HG03280 (cell line): ENCODE measurements around the gene KAT2B.

ENCODE experiments used
- ATAC-seq: cut with Tn5 transposase; IDR thresholded peaks from one replicate; pipeline ENCODE4 v1.9.1; 2021; ENCODE audit warnings: mild to moderate bottlenecking, moderate library complexity; ENCODE audit not compliant: unreplicated experiment

Gene KAT2B

DNA sequence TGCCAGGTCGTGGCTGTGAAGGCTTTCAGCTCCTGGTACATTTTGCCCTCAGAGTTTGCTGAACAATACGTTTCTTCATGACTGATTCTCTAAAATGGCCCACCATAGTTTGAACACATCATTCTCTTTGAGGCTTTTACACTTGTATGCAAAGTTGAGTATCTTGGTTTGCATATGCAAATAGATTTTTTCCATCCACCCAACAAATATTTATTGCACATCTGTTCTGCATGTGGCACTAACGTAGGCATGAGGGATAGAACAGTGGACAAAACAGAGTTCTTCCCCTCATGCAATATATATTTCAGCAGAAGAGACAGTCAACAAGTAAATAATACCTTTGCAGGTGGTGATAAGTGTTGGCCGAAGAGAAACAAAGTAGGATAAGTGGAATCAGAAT, 55.2 kb downstream of the KAT2B start:
- no peak for ATAC-seq

- no peak for ATAC-seq
Observed at GRCh38 chr3:20096135-20096685, 56.0 kb downstream of the KAT2B start.

DNA sequence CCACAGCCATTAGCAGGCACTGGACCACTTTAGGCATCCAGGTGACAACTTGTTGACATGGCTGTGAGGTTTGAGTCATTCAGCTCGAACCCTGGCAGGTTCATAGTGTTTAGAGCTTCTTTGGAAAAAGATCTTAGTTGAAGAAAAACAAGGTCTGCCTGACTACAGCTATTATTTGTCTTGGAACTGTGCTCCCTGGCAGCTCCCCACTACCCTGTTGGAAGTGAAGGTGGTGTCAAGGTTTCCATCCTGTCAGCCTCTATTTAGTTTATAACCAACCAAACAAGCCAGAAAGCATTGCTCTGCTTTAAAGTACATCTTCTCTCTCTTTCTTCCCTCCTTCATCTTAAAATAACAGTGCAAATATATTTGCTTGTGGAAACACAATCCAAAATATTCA, 56.8 kb downstream of the KAT2B start:
- no peak for ATAC-seq

- ATAC-seq, result no peak
Observed at GRCh38 chr3:20099060-20099459, 58.8 kb downstream of the KAT2B start.

DNA sequence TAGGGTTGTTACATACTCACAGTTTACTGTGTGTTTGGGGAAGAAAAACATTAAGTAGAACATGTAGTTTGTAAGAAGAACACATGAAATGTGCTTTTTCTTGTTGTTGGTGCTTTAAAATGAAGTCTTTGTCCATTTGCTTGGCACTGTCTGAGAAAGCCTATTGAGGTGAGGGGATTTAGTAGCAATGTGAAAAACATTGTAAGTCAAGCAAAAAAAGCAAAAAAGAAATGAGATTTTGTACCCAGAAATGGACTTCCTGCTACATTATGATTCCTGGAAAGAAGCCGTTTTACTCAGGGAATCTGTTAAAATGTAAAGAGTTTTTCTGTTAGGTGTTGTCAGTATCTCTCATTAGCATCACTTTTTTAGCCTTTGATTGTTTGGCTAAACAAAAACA, 59.9 kb downstream of the KAT2B start:
- no peak for ATAC-seq

- ATAC-seq, result no peak
Observed at GRCh38 chr3:20101041-20101440, 60.8 kb downstream of the KAT2B start.

GRCh38 chr3:20103731-20104130, 63.5 kb downstream of the KAT2B start:
- ATAC-seq, result peak; percentile 16

GRCh38 chr3:20104167-20104661, 64.0 kb downstream of the KAT2B start:
- peak; percentile 65 for ATAC-seq

DNA sequence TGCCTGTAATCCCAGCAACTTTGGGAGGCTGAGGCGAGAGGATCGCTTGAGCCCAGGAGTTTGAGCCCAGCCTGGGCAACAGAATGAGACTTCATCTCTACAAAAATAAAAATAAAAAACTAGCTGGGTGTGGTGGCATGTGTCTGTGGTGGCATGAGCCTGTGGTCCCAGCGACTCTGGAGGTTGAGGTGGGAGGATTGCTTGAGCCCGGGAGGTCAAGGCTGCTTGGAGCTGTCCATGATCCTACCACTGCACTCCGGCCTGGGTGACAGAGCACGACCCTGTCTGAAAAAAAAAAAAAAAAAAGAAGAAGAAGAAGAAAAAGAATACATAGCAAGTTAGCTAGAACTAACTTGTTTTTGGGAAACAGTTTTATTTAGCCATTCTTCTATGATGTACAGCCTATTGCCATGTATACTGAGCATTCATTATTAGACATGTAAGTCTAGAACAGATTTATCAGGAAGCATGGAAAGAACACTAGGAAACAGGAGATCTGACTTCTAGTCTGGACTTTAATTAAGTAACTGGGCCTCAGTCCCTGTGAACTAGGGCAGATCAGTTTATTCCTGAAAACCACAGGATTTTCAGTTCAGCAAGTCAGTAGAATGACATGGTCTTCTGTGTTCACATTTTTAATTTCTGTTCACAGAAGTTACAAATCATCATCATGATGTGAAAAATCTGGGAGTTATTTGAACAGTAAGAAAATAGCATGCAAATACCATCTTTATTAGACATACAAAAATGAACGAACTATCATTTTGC, 65.5 kb downstream of the KAT2B start:
- no peak for ATAC-seq

- no peak for ATAC-seq
Observed at GRCh38 chr3:20107722-20108121, 67.5 kb downstream of the KAT2B start.

DNA sequence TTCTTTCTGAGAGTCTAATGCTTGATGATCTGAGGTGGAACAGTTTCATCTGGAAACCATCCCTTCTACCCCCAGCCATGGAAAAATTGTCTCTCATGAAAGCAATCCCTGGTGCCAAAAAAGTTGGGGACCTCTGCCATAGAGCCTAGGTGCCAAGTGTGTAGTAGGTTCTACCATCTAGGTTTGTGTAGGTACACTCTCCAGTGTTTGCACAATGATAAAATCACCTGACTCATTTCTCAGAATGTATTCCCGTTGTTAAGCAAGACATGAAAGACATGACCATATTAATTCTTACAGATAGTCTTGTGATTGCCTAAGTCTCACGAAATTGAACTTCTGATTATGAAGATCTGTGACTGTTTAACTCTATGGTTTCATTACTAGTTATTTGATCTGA, 68.6 kb downstream of the KAT2B start:
- ATAC-seq, result no peak

GRCh38 chr3:20110826-20111225, 70.6 kb downstream of the KAT2B start:
- no peak for ATAC-seq

GRCh38 chr3:20111836-20112235, 71.6 kb downstream of the KAT2B start:
- no peak for ATAC-seq

DNA sequence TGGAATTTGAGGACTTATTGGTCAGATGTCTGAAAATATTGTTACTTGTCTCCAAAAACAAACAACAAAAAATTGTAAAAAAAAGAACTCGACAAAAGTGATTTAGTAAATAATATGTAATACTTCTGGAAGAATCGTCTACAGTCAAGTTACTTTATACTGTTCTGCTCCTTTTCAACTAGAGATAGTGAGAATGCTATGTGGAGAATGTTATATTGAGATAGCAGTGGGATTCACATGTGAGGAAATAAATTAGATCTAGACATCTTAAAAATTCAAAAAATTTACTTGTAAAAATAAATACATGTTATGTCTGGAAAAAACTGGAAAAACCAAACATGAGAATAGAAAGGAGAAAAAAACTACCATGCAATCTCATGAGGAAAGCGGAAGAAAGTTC, 80.8 kb downstream of the KAT2B start:
- ATAC-seq, result no peak

DNA sequence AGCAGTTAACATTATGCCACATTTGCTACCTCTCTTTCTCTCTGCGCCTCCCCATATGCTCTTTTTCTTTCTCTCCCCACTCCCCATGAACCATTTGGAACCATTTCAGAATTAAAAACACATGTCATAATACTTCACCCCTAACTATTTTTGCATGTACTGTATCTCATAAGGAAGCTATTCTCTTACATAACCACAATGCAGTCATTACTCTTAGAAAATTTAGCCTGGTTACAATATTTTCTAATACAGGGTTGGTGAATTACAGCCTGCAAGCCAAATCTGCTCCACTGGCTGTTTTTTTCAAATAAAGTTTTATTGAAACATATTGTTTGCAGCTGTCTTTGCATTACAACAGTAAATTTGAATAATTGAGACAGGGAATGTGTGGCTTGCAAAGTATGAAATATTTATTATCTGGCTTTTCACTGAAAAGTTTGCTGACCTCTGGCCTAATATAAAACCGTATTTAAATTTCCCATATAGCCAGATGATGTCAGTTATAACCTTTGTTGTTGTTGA, 82.9 kb downstream of the KAT2B start:
- ATAC-seq, result no peak

- ATAC-seq, result no peak
Observed at GRCh38 chr3:20125289-20125688, 85.0 kb downstream of the KAT2B start.

DNA sequence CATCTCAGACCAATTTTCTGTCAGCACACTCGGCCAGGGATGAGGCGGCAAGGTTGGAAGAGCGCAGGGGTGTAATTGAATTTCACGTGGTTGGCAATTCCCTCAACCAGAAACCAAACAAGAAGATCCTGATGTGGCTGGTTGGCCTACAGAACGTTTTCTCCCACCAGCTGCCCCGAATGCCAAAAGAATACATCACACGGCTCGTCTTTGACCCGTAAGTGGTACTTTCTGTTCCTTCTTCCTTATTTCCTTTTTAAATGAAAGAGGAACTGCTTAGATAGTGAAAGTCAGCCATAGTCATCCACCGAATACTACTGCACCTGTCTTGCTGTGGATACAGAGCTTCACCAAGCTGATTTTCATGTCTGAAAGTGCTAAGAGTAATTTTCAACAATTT, 85.7 kb downstream of the KAT2B start:
- ATAC-seq, result peak; percentile 100

DNA sequence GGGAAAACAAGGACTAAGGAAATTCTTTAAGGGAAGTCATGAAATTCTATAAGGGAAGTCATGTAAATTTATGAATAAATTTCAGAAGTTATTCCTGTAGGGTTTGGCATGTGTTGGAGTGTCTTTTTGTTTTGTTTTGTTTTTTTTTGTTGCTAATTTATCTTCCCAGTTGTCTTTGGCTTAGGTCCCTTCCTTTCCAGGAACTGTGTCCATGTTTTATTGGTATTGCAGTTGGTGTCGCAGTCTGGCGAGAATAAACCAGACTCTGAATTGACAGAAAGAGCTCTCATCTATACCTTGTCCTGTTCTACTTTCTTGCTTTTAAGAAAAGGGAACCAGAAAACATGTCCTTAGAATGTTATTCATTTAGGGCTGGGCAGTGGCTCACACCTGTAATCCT, 88.1 kb downstream of the KAT2B start:
- no peak for ATAC-seq

- no peak for ATAC-seq
Observed at GRCh38 chr3:20130106-20130505, 89.9 kb downstream of the KAT2B start.

- ATAC-seq, result no peak
Observed at GRCh38 chr3:20136231-20136630, 96.0 kb downstream of the KAT2B start.

DNA sequence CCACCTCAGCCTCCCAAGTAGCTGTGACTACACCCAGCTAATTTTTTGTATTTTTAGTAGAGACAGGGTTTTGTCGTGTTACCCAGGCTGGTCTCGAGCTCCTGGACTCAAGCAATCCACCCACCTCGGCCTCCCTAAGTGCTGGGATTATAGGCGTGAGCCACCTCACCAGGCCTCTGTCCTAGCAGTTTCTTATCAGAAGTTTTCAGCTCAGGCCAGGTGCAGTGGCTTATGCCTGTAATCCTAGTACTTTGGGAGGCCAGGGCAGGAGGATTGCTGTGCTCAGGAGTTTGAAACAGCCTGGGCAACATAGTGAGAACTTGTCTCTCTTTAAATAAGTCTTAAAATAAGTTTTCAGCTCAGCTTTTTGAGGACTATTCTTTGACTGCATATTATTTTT, 97.4 kb downstream of the KAT2B start:
- no peak for ATAC-seq

- ATAC-seq, result no peak
Observed at GRCh38 chr3:20140881-20141280, 100.6 kb downstream of the KAT2B start.
